Ammon's horn (tissue), 1 donor: Measurements from ENCODE around the gene CNPY2.
A peak's percentile ranks its signal among the peaks of the same experiment; 100 is the strongest.
"Not testable (repeated sequence)": the region's sequence is repeated elsewhere in the genome, so short reads cannot be mapped to it uniquely, and the experiment has no call there.

Experiments
- DNase-seq: peaks from one replicate; pipeline ENCODE4 v3.0.0-alpha.2; 2016; ENCODE audit warnings: low spot score

CNPY2 gene

DNA sequence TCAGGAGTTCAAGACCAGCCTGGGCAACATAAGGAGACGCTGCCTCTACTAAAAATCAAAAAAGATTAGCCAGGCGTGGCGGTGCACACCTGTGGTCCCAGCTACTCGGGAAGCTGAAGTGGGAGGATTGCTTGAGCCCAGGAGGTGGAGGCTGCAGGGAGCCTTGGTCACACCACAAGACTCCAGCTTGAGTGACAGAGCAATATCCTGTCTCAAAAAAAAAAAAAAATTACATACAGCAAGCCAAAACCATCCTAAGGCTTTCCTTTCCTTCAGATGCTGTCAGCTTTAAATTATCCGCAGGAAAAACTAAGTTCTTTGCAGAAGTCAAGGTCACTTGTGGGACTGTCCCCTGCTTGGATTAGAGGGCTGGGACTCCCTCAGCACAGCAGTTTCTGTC, 17.0 kb downstream of the CNPY2 start:
- no peak for DNase-seq

DNA sequence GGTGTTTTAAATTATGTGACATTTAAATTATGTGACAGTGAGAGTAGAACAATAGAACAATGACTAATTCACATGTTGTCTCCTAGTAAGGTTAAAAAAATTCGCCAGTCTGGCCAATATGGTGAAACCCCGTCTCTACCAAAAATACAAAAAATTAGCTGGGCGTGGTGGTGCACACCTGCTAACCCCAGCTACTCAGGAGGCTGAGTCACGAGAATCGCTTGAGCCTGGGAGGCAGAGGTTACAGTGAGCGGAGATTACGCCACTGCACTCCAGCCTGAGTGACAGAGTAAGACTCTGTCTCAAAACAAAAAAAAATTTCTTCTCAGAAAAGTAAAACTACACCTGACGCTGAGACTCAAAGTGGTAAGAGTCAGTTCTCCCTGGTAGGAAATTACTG, 18.4 kb downstream of the CNPY2 start:
- no peak for DNase-seq

- no peak for DNase-seq
Observed at GRCh38 chr12:56296295-56296694, 19.5 kb downstream of the CNPY2 start.

- no peak for DNase-seq
Observed at GRCh38 chr12:56293795-56294194, 22.0 kb downstream of the CNPY2 start.

DNA sequence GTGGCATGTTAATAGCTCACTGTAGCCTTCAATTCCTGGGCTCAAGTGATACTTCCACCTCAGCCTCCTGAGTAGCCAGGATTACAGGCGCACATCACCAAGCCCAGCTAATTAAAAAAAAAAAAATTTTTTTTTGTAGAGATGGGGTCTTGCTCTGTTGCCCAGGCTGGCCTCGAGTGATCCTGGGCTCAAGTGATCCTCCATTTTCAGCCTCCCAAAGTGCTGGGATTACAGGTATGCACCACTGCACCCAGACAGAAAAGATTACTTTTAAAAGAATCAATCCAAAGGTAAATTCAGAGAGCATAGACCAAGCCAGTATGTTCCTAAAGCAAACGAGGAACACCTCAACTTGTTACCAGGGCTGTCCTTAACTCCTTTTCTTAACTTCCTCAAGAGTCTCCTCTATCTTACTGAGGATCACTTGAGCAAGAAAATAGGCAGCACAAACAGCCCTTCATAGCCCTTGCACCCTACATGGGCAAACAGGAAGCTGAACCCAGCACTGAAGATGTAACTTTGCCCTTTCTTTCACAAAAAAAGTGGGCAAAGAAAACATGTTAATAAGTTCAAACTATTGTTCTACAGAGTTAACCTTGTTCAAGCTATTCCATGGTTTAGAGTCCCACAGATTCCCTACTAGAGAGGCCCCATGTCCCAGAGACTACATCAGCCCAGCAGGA, 26.9 kb downstream of the CNPY2 start:
- no peak for DNase-seq

- no peak for DNase-seq
Observed at GRCh38 chr12:56286044-56286830, 29.6 kb downstream of the CNPY2 start.

- not testable (repeated sequence) for DNase-seq
Observed at GRCh38 chr12:56284263-56284662, 31.5 kb downstream of the CNPY2 start.

DNA sequence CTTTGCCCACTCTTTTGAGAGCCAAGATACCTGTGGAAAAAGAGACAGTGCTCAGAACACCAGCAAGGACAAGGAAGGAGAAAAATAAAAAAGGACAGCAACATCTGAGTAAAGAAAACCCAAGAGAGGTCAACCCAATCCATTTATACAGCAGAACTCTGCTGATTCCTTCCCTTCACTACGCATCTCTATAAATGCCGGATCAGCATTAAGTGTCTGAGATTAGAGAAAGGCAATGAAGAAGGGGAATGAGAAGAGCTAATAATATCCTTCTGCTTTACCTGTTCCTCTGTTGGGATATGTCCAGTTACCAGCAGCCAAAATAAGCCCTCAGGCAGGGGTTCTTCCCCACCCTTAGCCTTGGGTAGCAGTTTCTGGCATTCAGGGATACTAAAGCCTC, 33.2 kb downstream of the CNPY2 start:
- DNase-seq: no peak

- DNase-seq: no peak
Observed at GRCh38 chr12:56282030-56282429, 33.8 kb downstream of the CNPY2 start.

GRCh38 chr12:56280849-56281248, 34.9 kb downstream of the CNPY2 start:
- DNase-seq: no peak

- no peak for DNase-seq
Observed at GRCh38 chr12:56278905-56279304, 36.9 kb downstream of the CNPY2 start.

DNA sequence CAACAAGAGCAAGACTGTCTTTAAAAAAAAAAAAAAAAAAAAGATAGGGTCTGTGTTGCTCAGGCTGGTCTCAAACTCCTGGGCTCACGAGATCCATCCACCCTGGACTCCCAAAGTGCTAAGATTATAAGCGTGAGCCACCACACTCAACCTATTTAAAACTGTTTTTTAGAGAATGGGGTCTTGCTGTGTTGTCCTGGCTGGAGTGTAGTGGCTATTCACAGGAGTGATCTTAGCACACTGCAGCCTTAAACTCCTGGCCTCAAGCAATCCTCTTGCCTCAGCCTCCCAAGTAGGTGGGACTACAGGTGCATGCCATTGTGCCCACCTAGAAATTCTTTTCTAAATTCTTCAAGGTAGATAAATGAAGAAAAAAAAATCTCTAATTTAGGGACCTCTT, 41.5 kb downstream of the CNPY2 start:
- no peak for DNase-seq

GRCh38 chr12:56272468-56272867, 43.3 kb downstream of the CNPY2 start:
- not testable (repeated sequence) for DNase-seq

DNA sequence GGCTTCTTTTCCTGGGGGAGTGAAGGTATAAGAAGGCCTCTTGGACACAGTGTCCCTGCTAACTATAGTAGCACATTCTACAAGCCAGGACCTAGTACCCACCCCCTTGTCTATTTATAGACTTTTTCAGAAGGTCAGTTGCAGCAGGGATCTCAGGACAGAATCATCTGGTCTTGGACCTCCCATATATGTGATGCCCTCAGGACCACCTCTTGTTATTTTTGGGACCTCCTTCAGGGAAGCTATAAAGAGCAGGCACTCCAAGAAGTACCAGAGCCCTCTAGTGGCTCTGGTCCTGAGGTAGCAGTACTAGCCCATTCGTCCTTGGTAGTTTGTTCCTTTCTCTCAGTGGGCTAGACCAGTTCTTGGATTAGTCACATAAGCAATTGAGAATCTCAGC, 44.8 kb downstream of the CNPY2 start:
- no peak for DNase-seq

DNA sequence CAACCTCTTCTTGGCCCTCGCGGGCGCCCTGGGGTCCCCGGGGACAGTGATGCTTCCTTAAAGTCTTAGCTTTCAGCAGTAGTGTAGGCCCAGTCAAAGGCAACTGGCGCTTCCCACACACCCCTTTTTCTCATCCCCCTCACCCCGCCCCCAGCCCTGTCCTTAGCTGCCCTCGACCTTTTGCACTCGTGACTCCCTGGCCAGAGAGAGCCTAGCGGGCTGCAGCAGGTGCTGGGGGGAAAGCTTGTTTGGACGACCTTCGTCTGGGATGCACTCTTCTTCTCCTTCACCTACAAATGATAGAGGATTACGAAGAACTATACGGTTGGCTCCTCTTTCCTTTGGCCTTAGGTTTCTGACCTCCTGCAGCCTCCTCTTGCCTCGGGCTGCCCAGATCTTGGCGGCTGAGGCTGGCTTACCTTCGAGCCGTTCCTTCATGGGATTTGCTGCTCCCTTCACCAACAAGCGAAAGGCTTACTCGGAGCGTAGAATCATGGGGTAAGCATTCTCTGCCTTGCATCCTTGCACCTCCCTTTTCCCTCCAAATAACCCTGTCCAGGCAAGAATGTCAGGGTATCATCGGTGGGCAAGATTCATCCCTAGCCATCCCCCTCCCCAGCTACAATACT, 48.2 kb downstream of the CNPY2 start:
- DNase-seq: no peak

DNA sequence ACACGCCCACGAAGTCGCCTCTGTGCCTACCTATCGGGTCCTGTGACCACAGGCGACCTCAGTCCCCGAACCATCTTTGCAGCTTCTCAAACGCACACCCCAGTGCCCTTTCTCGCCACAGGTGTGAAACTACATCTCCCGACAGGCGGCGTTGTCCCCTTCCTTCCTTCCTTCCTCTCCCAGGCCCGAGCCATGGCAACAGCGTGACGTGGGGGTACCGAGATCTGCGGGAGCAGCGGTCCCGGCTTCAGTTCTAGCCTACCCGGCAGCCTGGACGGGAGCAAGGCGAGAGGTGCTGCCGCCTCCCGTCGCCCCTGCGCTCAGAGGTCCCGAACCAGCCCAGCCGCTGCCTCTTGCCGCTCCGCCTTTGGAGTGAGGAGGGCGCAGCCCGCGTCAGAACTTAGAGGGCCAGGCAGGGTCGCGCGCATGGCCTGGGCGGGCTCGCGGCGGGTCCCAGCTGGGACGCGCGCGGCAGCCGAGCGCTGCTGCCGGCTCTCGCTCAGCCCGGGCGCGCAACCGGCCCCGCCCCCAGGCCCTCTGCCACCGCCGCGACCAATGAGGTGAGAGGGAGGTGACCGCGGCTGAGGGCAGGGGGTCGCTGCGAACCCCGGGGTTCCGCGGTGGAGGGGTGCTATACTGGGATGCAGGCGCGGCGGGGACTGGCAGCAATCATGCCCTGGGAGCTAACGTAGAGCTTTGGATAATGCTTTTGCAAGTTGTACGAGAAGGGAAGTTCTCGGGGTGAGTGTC, 48.9 kb downstream of the CNPY2 start, which contains the start of gene COQ10A:
COQ10A (plus strand) TSS at position 250 of the 750 bp plus-strand sequence; CDS start at position 427, 177 bp downstream.
- peak; percentile 95 for DNase-seq

DNA sequence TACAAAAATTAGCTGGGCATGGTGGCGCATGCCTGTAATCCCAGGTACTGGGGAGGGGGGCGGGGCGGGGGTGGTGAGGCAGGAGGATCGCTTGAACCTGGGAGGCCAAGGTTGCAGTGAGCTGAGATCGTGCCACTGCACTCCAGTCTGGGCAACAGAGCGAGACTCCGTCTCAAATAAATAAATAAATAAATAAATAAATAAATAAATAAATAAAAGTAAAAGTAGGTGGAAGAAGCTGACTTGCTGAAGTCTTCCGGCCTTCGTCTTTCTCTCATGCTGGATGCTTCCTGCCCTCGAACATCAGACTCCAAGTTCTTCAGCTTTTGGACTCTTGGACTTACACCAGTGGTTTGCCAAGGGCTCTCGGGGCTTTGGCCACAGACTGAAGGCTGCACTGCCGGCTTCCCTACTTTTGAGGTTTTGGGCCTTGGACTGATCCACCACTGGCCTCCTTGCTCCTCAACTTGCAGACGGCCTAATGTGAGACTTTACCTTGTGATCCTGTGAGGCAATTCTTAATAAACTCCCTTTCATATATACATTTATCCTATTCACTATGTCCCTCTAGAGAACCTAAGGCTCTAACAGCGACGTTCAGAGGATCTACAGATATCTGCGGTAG, 49.6 kb downstream of the CNPY2 start:
- not testable (repeated sequence) for DNase-seq

DNA sequence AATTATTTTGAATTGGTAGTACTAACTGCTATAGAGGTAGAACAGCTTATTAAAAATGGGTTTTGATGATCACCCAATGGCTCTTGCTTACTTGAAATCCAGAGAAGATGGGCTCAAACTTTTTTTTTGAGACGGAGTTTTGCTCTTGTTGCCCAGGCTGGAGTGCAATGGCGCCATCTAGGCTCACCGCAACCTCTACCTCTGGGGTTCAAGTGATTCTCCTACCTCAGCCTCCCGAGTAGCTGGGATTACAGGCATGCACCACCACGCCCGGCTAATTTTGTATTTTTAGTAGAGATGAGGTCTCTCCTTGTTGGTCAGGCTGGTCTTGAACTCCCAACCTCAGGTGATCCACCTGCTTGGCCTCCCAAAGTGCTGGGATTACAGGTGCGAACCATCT, 52.8 kb downstream of the CNPY2 start:
- DNase-seq: not testable (repeated sequence)

GRCh38 chr12:56261503-56262232, 54.1 kb downstream of the CNPY2 start:
- no peak for DNase-seq

DNA sequence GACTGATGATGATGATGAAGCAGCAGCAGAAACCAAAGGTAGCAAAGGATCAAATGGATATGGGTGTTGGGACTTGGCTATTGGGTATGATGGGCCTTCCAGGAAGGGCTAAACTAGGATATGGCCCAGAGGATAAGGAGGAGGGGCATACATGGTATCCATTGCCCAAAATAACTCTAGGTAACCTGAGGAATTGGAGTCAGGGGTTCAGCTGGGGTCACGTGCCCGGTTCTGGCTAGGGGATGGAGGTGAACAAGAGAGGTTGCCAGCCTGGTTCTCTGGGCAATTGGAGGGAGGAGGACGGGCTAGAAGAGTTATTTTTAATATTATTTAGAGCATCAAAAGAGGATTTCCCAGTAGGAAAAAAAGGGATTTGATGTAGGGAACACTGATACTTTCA, 54.9 kb downstream of the CNPY2 start:
- no peak for DNase-seq

GRCh38 chr12:56260380-56260779, 55.4 kb downstream of the CNPY2 start:
- no peak for DNase-seq
